Stimulated activated effector memory CD8-positive, alpha-beta T cell treated with anti-CD3 and anti-CD28 coated beads, Interleukin-12 subunit alpha, Interleukin-12 subunit beta, amount 100 ng/mL, for 72 hours (primary cell): ENCODE results near the gene MAN1C1.

ENCODE experiments used
- ATAC-seq: fragments of 150-1000 bp; cut with Tn5 transposase; 2 replicates; pipeline ENCODE4 v1.10.0; 2021
- DNase-seq, 2 donors: peaks; one replicate each; pipeline ENCODE4 v3.0.0; 2021 to 2022; ENCODE audit warnings: low spot score in 2 of 2
- H3K27ac Mint-ChIP-seq: one replicate; pipeline ENCODE4 v1.8.0; 2022; ENCODE audit warnings: mild to moderate bottlenecking, mixed read lengths
- H3K36me3 Mint-ChIP-seq: one replicate; pipeline ENCODE4 v1.8.0; 2022; ENCODE audit warnings: mild to moderate bottlenecking, mixed read lengths
- H3K4me1 Mint-ChIP-seq: one replicate; pipeline ENCODE4 v1.8.0; 2022; ENCODE audit warnings: mixed read lengths
- H3K4me3 Mint-ChIP-seq: one replicate; pipeline ENCODE4 v1.8.0; 2022; ENCODE audit warnings: mild to moderate bottlenecking, mixed read lengths
- H3K9me3 Mint-ChIP-seq: one replicate; pipeline ENCODE4 v1.8.0; 2022; ENCODE audit warnings: mixed read lengths

MAN1C1 gene

GRCh38 chr1:25705699-25706098 is 89.1 kb downstream of the MAN1C1 start:
- no peak for DNase-seq
- peaks cover 18% of the 10 kb centered on the region for H3K4me1 Mint-ChIP-seq
- H3K9me3 Mint-ChIP-seq = peaks cover 3% of the 10 kb centered on the region

DNA sequence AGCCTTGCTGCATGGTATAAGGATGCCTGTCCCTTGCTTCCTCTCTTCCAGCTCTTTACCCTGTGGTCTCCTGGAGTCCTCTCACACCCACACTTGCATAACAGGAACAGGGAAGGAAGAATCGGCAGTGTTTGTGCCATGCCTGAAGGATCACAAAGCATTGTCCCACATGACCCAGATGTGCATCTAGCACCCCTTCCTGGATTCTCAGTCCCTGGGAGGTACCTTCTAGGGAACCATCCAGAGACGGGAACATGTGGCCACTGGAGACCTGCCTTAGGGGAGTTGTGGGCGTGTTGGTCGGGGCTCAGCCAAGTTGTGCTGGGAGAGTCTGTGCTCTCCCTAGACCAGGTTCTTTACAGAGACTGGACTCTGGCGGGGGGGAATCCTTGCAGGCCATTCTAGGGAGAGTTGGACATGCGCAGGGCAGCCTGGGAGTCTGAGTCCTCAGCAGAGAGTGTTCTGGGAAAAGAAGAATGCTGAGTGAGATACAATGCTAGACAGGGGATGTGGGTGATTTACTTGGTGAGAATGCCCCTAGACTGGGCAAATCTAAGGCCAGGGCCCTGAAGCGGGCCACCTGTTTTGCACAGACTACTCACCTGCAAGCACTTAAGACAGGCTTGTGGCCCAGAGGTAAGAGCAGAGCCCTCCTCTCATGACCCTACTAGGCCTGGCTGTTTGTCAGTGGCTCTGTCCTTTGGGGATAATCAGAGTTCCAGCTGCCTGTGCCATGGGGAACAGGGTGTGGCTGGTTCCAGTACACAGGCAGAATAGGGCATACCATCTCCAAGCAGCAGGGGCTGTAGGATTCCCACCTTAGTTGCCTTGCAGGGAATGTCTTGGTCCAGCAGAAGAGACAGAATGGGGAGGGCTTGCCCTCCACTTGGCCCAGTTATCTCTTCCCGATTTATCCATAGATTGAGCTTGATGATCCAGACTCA is 89.8 kb downstream of the MAN1C1 start:
- peaks cover 3% of the 10 kb centered on the region for H3K9me3 Mint-ChIP-seq
- no peaks in the 10 kb centered on the region for H3K36me3 Mint-ChIP-seq
- no peak for ATAC-seq
- H3K4me3 Mint-ChIP-seq = no peak overlapping the region
- no peak overlapping the region for H3K27ac Mint-ChIP-seq
- H3K4me1 Mint-ChIP-seq = peaks cover 21% of the 10 kb centered on the region
- no peak for DNase-seq

More at GRCh38 chr1:25705699-25706098, 89.1 kb downstream of the MAN1C1 start:
- ATAC-seq = no peak
- H3K36me3 Mint-ChIP-seq = no peaks in the 10 kb centered on the region
- no peak overlapping the region for H3K27ac Mint-ChIP-seq
- no peak overlapping the region for H3K4me3 Mint-ChIP-seq

- Mint-ChIP-seq H3K4me1 (peaks cover 30% of the 10 kb centered on the region), H3K27ac (no peak overlapping the region), H3K36me3 (no peaks in the 10 kb centered on the region), H3K9me3 (peaks cover 3% of the 10 kb centered on the region), H3K4me3 (no peak overlapping the region)
- ATAC-seq (no peak), DNase-seq (no peak)
These were observed 90.9 kb downstream of the MAN1C1 start for GRCh38 chr1:25707280-25708016.

- Mint-ChIP-seq H3K4me3 (no peak overlapping the region), H3K4me1 (peaks cover 17% of the 10 kb centered on the region), H3K9me3 (no peaks in the 10 kb centered on the region)
These were observed 94.2 kb downstream of the MAN1C1 start for GRCh38 chr1:25710583-25711347.

DNA sequence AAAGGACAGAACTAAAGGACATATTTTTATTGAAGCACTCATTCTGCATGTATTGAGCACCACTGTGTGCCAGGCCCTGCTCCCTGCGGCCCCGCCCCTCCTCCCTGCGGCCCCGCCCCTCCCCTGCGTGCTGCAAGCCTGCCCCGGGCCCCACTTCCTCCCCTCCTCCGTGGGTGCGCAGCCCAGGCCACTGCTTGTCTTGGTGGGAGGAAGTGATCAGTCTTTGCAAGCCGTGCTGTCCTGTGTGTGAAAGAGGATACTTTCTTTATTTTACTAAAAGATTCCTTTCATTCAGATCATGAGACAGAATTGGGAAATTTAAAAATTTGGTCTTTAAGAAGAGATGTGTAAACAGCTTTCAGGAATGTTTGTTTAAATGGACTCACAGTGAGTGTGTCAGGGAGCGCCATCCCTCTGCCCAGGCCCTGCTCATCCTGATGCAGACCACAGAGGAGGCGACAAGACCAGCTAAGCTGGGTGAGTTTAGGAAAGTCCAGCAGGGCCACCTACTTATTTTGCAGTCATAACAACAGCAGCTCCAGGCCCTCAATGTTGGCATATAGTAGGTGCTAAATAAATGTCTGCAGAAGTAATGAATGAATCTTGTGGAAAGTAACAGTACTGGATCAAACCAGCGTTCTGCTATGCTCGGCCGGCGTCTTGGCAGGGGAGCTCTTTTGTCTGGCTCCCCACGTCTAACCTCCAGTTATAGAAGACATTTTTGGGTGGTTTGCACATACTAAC is 95.1 kb downstream of the MAN1C1 start:
- no peak for DNase-seq
- peaks cover 17% of the 10 kb centered on the region for H3K4me1 Mint-ChIP-seq
- H3K27ac Mint-ChIP-seq = peak overlapping the region; percentile 72

More at GRCh38 chr1:25710583-25711347, 94.2 kb downstream of the MAN1C1 start:
- ATAC-seq = no peak
- H3K36me3 Mint-ChIP-seq = no peaks in the 10 kb centered on the region
- DNase-seq = no peak
- H3K27ac Mint-ChIP-seq = no peak overlapping the region

DNA sequence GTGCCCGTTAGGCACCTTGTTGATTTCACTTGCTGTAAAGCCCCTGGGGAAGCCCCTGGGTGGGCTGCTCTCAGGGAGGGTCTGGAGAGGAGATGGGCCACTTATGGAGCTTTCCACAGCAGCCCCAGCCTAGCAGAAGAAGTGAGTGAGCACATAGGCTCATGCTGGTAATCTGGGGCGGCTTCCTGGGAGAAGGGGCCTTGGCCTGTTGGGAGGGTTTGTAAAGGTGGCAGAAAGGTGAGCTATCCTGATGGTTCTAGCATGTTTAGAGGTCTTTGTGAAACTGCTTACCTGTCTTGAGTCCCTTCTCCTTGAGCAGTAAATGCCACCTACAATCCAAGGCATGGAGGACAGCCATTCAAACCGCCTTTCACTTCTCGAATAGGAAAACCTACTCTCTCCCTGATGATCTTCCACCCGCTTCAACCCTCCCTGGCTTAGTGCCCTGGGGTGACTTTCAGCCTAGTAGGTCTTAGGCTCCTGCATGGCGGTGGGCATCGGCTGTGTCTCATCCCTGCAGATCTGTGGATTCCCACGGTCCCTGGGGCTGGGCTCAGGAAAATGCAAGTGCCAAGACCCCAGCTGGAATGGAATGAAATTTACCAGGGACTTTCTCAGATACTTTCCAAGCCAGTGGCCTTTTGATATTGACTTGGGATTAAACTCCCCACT is 95.8 kb downstream of the MAN1C1 start:
- Mint-ChIP-seq H3K36me3 (no peaks in the 10 kb centered on the region), H3K4me3 (no peak overlapping the region), H3K9me3 (no peaks in the 10 kb centered on the region), H3K4me1 (peaks cover 17% of the 10 kb centered on the region), H3K27ac (peak overlapping the region; percentile 72)
- DNase-seq (no peak), ATAC-seq (no peak)

More for the DNA sequence above, 95.1 kb downstream of the MAN1C1 start:
- H3K9me3 Mint-ChIP-seq = no peaks in the 10 kb centered on the region
- no peaks in the 10 kb centered on the region for H3K36me3 Mint-ChIP-seq
- peak; percentile 92 for ATAC-seq
- H3K4me3 Mint-ChIP-seq = peak overlapping the region; percentile 25

DNA sequence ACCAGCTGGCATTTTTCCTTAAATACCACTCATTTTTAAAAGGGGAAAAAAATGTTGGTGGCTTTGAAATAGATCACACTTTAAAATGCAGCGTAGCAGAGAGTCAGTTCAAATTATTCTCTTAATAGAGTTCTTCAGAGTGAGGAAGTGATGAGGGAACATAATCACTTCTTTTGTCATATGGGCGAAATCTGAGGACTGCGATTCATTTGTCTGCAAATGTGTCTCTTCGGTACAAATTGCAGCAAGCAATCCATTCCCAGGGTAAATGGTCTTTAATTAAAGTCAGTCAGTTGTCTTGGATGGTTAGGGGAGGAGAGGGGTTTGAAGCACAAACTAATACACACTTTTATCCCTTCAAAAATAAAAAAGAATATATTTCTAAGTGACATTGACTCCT is 97.4 kb downstream of the MAN1C1 start:
- H3K27ac Mint-ChIP-seq = no peak overlapping the region
- ATAC-seq (no peak), DNase-seq (no peak)
- peaks cover 17% of the 10 kb centered on the region for H3K4me1 Mint-ChIP-seq
- no peaks in the 10 kb centered on the region for H3K36me3 Mint-ChIP-seq
- H3K9me3 Mint-ChIP-seq = no peaks in the 10 kb centered on the region
- H3K4me3 Mint-ChIP-seq = no peak overlapping the region

GRCh38 chr1:25714372-25714931 is 97.9 kb downstream of the MAN1C1 start:
- H3K4me1 Mint-ChIP-seq = peaks cover 17% of the 10 kb centered on the region
- H3K36me3 Mint-ChIP-seq = no peaks in the 10 kb centered on the region
- H3K4me3 Mint-ChIP-seq = no peak overlapping the region
- DNase-seq (no peak), ATAC-seq (no peak)
- no peak overlapping the region for H3K27ac Mint-ChIP-seq
- no peaks in the 10 kb centered on the region for H3K9me3 Mint-ChIP-seq

GRCh38 chr1:25715888-25716287 is 99.3 kb downstream of the MAN1C1 start:
- H3K9me3 Mint-ChIP-seq = no peaks in the 10 kb centered on the region
- no peak overlapping the region for H3K27ac Mint-ChIP-seq
- no peaks in the 10 kb centered on the region for H3K36me3 Mint-ChIP-seq
- peaks cover 17% of the 10 kb centered on the region for H3K4me1 Mint-ChIP-seq
- no peak overlapping the region for H3K4me3 Mint-ChIP-seq
- DNase-seq (no peak), ATAC-seq (no peak)

DNA sequence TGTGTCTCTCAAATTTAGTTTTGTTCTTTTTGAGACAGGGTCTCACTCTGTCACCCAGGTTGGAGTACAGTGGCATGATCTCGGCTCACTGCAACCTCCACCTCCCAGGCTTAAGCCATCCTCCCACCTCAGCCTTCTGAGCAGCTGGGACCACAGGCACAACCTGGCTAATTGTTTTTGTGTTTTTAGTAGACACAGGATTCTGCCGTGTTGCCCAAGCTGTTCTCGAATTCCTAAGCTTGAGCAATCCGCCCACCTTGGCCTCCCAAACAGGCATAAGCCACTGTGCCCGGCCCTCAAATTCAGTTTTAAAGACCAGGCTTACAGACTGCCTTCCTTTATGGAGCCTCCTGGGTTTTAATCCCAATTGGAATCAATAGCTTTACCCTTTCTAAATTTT is 99.7 kb downstream of the MAN1C1 start:
- no peaks in the 10 kb centered on the region for H3K9me3 Mint-ChIP-seq
- ATAC-seq (no peak), DNase-seq (no peak)
- H3K36me3 Mint-ChIP-seq = no peaks in the 10 kb centered on the region
- no peak overlapping the region for H3K4me3 Mint-ChIP-seq
- no peak overlapping the region for H3K27ac Mint-ChIP-seq
- H3K4me1 Mint-ChIP-seq = peaks cover 15% of the 10 kb centered on the region

- DNase-seq (no peak), ATAC-seq (no peak)
- no peaks in the 10 kb centered on the region for H3K36me3 Mint-ChIP-seq
- no peak overlapping the region for H3K4me3 Mint-ChIP-seq
- H3K4me1 Mint-ChIP-seq = no peaks in the 10 kb centered on the region
- H3K27ac Mint-ChIP-seq = no peak overlapping the region
- H3K9me3 Mint-ChIP-seq = no peaks in the 10 kb centered on the region
These were observed 102.1 kb downstream of the MAN1C1 start for GRCh38 chr1:25718732-25719131.

GRCh38 chr1:25720624-25721023 is 104.0 kb downstream of the MAN1C1 start:
- Mint-ChIP-seq H3K27ac (no peak overlapping the region), H3K4me1 (no peaks in the 10 kb centered on the region), H3K4me3 (no peak overlapping the region), H3K9me3 (no peaks in the 10 kb centered on the region), H3K36me3 (no peaks in the 10 kb centered on the region)
- no peak for DNase-seq
- no peak for ATAC-seq

- Mint-ChIP-seq H3K4me1 (no peaks in the 10 kb centered on the region), H3K27ac (no peak overlapping the region), H3K9me3 (no peaks in the 10 kb centered on the region)
These were observed 106.8 kb downstream of the MAN1C1 start for GRCh38 chr1:25723250-25723880.

GRCh38 chr1:25724201-25724600 is 107.6 kb downstream of the MAN1C1 start:
- H3K36me3 Mint-ChIP-seq = no peaks in the 10 kb centered on the region
- ATAC-seq (no peak), DNase-seq (no peak)
- H3K27ac Mint-ChIP-seq = no peak overlapping the region
- H3K4me1 Mint-ChIP-seq = no peaks in the 10 kb centered on the region
- H3K9me3 Mint-ChIP-seq = no peaks in the 10 kb centered on the region
- no peak overlapping the region for H3K4me3 Mint-ChIP-seq

More at GRCh38 chr1:25723250-25723880, 106.8 kb downstream of the MAN1C1 start:
- DNase-seq (no peak), ATAC-seq (no peak)
- no peak overlapping the region for H3K4me3 Mint-ChIP-seq
- no peaks in the 10 kb centered on the region for H3K36me3 Mint-ChIP-seq
